Trophoblast cell (in vitro differentiated cells and primary cell): Measurements from ENCODE around the gene KIRREL3.

Experiments
- DNase-seq, 2 donors: peaks; one replicate each; pipeline ENCODE4 v3.0.0-alpha.2; 2016
- H2AFZ ChIP-seq: 2 replicates; pipeline ENCODE4 v1.6.1; 2013; ENCODE audit warnings: low read length, moderate library complexity, mild to moderate bottlenecking; ENCODE audit not compliant: insufficient read depth, poor library complexity
- H2AK5ac ChIP-seq: 2 replicates; pipeline ENCODE4 v1.6.1; 2013; ENCODE audit warnings: mild to moderate bottlenecking, low read length
- H2BK120ac ChIP-seq: 2 replicates; pipeline ENCODE4 v1.6.1; 2013; ENCODE audit warnings: low read length, mild to moderate bottlenecking, moderate library complexity; ENCODE audit not compliant: insufficient read depth, poor library complexity
- H2BK12ac ChIP-seq: 2 replicates; pipeline ENCODE4 v1.6.1; 2013; ENCODE audit warnings: mild to moderate bottlenecking, low read length, moderate library complexity
- H2BK5ac ChIP-seq: 2 replicates; pipeline ENCODE4 v1.6.1; 2013; ENCODE audit warnings: low read length, low read depth, moderate library complexity, mild to moderate bottlenecking; ENCODE audit not compliant: poor library complexity
- H3K14ac ChIP-seq: 2 replicates; pipeline ENCODE4 v1.6.1; 2013; ENCODE audit warnings: mild to moderate bottlenecking, low read length
- H3K18ac ChIP-seq: 2 replicates; pipeline ENCODE4 v1.6.1; 2013; ENCODE audit warnings: mild to moderate bottlenecking, low read length
- H3K23ac ChIP-seq: 2 replicates; pipeline ENCODE4 v1.6.1; 2013; ENCODE audit warnings: low read length
- H3K27ac ChIP-seq: 2 replicates; pipeline ENCODE4 v1.5.1; 2013; ENCODE audit warnings: low read depth, mild to moderate bottlenecking, inconsistent platforms, low read length, moderate library complexity
- H3K27me3 ChIP-seq: 2 replicates; pipeline ENCODE4 v1.6.1; 2013; ENCODE audit warnings: inconsistent platforms, mild to moderate bottlenecking, low read length, moderate library complexity; ENCODE audit not compliant: insufficient read depth
- H3K36me3 ChIP-seq, 2 experiments: 1 replicate in 1 of 2; 2 replicates in 1 of 2; pipeline ENCODE4 v1.6.1; 2013; ENCODE audit warnings: low read length in 2 of 2, mild to moderate bottlenecking in 2 of 2, moderate library complexity in 1 of 2; ENCODE audit not compliant: insufficient read depth in 2 of 2, control insufficient read depth in 1 of 2
- H3K4ac ChIP-seq: 2 replicates; pipeline ENCODE4 v1.6.1; 2013; ENCODE audit warnings: low read depth, mild to moderate bottlenecking, low read length, moderate library complexity
- H3K4me1 ChIP-seq, 2 experiments: 1 replicate in 1 of 2; 2 replicates in 1 of 2; pipeline ENCODE4 v1.6.1; 2013; ENCODE audit warnings: low read length in 2 of 2, mild to moderate bottlenecking in 2 of 2, moderate library complexity in 1 of 2; ENCODE audit not compliant: insufficient read depth in 2 of 2, control insufficient read depth in 1 of 2
- H3K4me2 ChIP-seq: 2 replicates; pipeline ENCODE4 v1.6.1; 2013; ENCODE audit warnings: inconsistent platforms, mild to moderate bottlenecking, low read length, moderate library complexity
- H3K4me3 ChIP-seq: 2 replicates; pipeline ENCODE4 v1.5.1; 2013; ENCODE audit warnings: mild to moderate bottlenecking, low read depth, low read length, inconsistent platforms
- H3K79me1 ChIP-seq: one replicate; pipeline ENCODE4 v1.6.1; 2013; ENCODE audit warnings: low read length
- H3K79me2 ChIP-seq: 2 replicates; pipeline ENCODE4 v1.6.1; 2013; ENCODE audit warnings: low read length, mild to moderate bottlenecking; ENCODE audit not compliant: control insufficient read depth, insufficient read depth, poor library complexity
- H3K9ac ChIP-seq: 2 replicates; pipeline ENCODE4 v1.6.1; 2013; ENCODE audit warnings: mild to moderate bottlenecking, low read length
- H3K9me3 ChIP-seq: 2 replicates; pipeline ENCODE4 v1.6.1; 2013; ENCODE audit warnings: low read depth, mild to moderate bottlenecking, control low read depth, inconsistent platforms, low read length; ENCODE audit not compliant: insufficient read depth
- H4K12ac ChIP-seq: 2 replicates; pipeline ENCODE4 v1.6.1; 2013; ENCODE audit warnings: low read depth, mild to moderate bottlenecking, low read length, moderate library complexity
- H4K8ac ChIP-seq: 2 replicates; pipeline ENCODE4 v1.6.1; 2013; ENCODE audit warnings: low read depth, mild to moderate bottlenecking, low read length, moderate library complexity
- H4K91ac ChIP-seq: one replicate; pipeline ENCODE4 v1.6.1; 2013; ENCODE audit warnings: low read depth, mild to moderate bottlenecking, low read length, moderate library complexity
- WGBS: extraction: QIAGEN DNeasy Blood & Tissue Kit; methylation state at CpG from one replicate; pipeline ENCODE4 v1.1.7; 2013; ENCODE audit warnings: missing lambda C conversion rate; ENCODE audit not compliant: insufficient read length, insufficient coverage; ENCODE audit errors: extremely low coverage; 5-methylcytosine and 5-hydroxymethylcytosine counted together

Gene KIRREL3

DNA sequence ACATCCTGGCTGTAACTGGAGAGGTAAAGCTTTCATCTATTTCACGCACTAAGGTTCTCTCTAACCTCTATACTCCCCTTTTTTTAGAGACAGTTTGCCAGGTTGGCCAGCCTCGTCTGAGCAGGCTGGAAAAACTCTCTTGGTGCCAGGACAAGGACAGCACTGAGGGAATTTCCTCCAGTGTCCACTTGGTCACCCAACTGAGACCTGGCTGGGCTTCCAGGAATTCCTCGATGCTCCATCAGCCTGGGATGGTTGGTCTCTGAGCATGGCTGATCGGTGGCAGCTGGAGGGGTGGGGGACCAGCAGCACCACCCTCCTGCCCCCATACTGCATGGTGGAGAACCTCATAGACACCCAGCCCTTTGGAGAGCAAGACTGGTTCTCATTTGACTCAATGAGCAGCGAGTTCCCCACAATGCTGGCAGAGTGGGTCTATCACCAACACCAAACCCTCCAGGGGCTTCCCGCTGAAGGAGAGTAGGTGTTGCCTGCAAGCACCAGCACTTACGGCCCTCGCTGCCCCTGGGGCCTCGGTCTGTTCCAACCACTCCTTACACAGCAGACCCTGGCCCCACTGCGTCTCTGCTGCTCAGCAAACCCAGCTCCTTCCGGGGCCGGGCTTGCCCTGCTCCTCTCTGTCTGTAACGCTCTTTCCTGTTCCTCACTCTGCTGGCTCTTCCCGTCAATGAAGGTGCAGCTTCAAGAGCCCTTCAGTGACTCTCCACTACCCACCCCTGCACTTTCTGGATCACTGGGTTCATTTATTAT is 522.9 kb downstream of the KIRREL3 start:
- Histone ChIP-seq H3K18ac (no peak overlapping the region), H3K9ac (no peak overlapping the region), H3K4me1 (peaks cover 0 to 2% of the 10 kb centered on the region in 2 experiments), H3K79me2 (peaks cover 2% of the 10 kb centered on the region), H2AFZ (no peak overlapping the region), H3K79me1 (no peaks in the 10 kb centered on the region), H4K12ac (no peak overlapping the region), H3K23ac (no peak overlapping the region), H4K8ac (no peak overlapping the region), H3K27ac (no peak overlapping the region), H3K4me2 (no peak overlapping the region), H3K9me3 (no peaks in the 10 kb centered on the region), H3K14ac (no peak overlapping the region), H3K4me3 (no peak overlapping the region), H2BK5ac (no peak overlapping the region), H3K36me3 (no peaks in the 10 kb centered on the region), H4K91ac (no peak overlapping the region), H3K27me3 (no peaks in the 10 kb centered on the region), H3K4ac (no peak overlapping the region), H2AK5ac (no peak overlapping the region), H2BK12ac (no peak overlapping the region), H2BK120ac (no peak overlapping the region)
- DNase-seq, result no peak
- WGBS, result no CpG with 5 or more reads among the region's 14 CpGs

DNA sequence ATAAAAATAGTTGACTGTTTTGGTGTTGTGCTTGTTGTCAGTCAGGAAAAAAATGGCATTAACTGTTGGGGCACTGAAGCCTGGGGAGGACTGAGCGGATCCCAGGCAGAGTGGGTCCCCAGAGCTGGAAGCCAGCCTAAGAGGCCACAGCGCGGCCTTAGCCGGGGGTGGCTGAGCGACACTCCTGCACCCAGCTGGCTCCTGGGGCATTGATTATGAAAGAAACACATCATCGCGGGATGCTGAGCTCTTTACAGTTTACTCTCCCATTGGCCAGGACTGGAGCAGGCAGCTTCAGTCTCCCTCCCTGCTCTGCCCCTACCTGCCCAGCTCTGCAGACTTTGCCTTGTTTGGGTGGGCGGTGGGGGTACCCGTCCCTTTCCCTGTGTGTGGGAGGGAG is 523.6 kb downstream of the KIRREL3 start:
- Histone ChIP-seq H3K79me1 (no peaks in the 10 kb centered on the region), H3K79me2 (peaks cover 2% of the 10 kb centered on the region), H3K18ac (no peak overlapping the region), H2AFZ (no peak overlapping the region), H2BK5ac (no peak overlapping the region), H4K91ac (no peak overlapping the region), H2AK5ac (no peak overlapping the region), H3K4me2 (no peak overlapping the region), H3K4ac (no peak overlapping the region), H3K4me1 (peaks cover 0 to 2% of the 10 kb centered on the region in 2 experiments), H4K8ac (no peak overlapping the region), H2BK120ac (no peak overlapping the region), H3K14ac (no peak overlapping the region), H2BK12ac (no peak overlapping the region), H3K36me3 (no peaks in the 10 kb centered on the region), H3K4me3 (no peak overlapping the region), H3K27ac (no peak overlapping the region), H3K27me3 (no peaks in the 10 kb centered on the region), H3K23ac (no peak overlapping the region), H4K12ac (no peak overlapping the region), H3K9ac (no peak overlapping the region), H3K9me3 (no peaks in the 10 kb centered on the region)
- no peak for DNase-seq
- no CpG with 5 or more reads among the region's 9 CpGs for WGBS

- Histone ChIP-seq H3K27ac (no peak overlapping the region), H2AFZ (no peak overlapping the region), H3K4me1 (peaks cover 0 to 2% of the 10 kb centered on the region in 2 experiments), H3K23ac (no peak overlapping the region), H4K8ac (no peak overlapping the region), H2BK5ac (no peak overlapping the region), H3K27me3 (no peaks in the 10 kb centered on the region), H3K4me3 (no peak overlapping the region), H4K12ac (no peak overlapping the region), H3K4me2 (no peak overlapping the region), H3K9me3 (no peaks in the 10 kb centered on the region), H4K91ac (no peak overlapping the region), H2AK5ac (no peak overlapping the region), H3K36me3 (no peaks in the 10 kb centered on the region), H3K9ac (no peak overlapping the region), H3K4ac (no peak overlapping the region), H3K79me1 (no peaks in the 10 kb centered on the region), H3K14ac (no peak overlapping the region), H2BK12ac (no peak overlapping the region), H3K18ac (no peak overlapping the region), H2BK120ac (no peak overlapping the region), H3K79me2 (peaks cover 2% of the 10 kb centered on the region)
- WGBS, result no CpG with 5 or more reads among the region's 15 CpGs
- no peak for DNase-seq
Observed at GRCh38 chr11:126476266-126476924, 524.2 kb downstream of the KIRREL3 start.

DNA sequence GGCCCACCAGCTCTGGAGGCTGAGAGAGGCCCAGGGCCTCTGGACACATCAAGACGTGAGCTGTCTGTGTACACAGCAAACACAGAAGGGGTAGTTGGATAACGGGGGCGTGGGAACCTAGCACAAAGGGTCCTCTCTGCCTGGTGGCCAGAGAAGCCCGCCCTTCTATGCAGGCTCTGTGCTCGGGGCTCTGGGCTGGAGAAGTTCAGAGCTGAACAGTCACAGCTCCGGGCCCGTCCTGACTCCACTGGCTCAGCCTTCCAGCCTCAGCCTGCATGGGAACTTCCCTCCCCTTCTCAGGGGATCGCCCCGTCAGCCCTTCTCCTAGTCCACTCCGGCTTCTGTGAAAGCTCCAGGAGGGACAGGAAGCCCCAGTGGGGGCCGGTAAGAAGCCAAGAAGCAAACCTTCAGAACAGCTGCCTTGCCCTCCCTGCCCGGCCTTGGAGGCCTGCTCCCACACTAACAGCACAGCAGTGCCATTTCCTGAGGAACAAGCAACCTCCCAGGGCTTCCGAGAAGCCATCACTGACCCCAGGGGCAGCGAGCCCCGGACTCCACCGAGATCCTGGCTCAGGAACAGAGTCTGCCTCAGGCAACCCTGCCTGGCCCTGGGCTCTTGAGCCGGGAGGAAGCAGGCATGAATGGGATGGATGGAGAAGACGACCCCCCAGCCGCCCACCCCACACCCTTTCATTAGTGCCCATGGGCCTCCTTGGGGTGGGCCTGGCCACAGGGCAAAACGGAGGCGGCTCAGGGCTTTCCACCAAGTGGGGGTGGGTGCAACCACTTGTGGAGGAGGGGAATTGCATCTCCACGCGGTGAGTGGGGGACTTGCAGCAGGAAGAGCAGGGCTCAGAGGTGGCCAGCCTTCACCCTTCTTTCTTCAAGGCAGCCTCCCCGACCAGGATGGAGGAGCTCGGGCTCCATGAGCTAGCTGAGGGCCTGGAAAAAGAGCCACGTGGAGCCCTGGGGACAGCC is 525.3 kb downstream of the KIRREL3 start:
- no CpG with 5 or more reads among the region's 26 CpGs for WGBS
- Histone ChIP-seq H4K8ac (no peak overlapping the region), H2BK120ac (no peak overlapping the region), H3K27ac (no peak overlapping the region), H4K91ac (no peak overlapping the region), H3K79me2 (no peaks in the 10 kb centered on the region), H3K18ac (no peak overlapping the region), H3K9ac (no peak overlapping the region), H3K4me1 (no peaks in the 10 kb centered on the region), H2BK12ac (no peak overlapping the region), H2BK5ac (no peak overlapping the region), H3K36me3 (no peaks in the 10 kb centered on the region), H2AFZ (no peak overlapping the region), H3K4me3 (no peak overlapping the region), H2AK5ac (no peak overlapping the region), H3K9me3 (no peaks in the 10 kb centered on the region), H3K4me2 (no peak overlapping the region), H3K79me1 (no peaks in the 10 kb centered on the region), H3K27me3 (no peaks in the 10 kb centered on the region), H4K12ac (no peak overlapping the region), H3K4ac (no peak overlapping the region), H3K23ac (no peak overlapping the region), H3K14ac (no peak overlapping the region)
- DNase-seq, result no peak
